Prostate gland (tissue), 2 donors: ENCODE measurements around the gene C3orf20.

ENCODE experiments used
- POLR2A ChIP-seq: fragments of 450-650 bp; IDR thresholded peaks from one replicate; pipeline ENCODE4 v1.6.1; 2016; ENCODE audit warnings: antibody characterized with exemption, mild to moderate bottlenecking
- TF ChIP-seq, protein P1 (sequence below), 4 experiments: fragments of 200-600 bp in 2 of 4; fragments of 450-650 bp in 2 of 4; sonication (generic) in 2 of 4; IDR thresholded peaks; 1 replicate in 3 of 4; 2 replicates in 1 of 4; pipeline ENCODE4 v1.5.1; 2016 to 2019; ENCODE audit warnings: antibody characterized with exemption in 4 of 4, mild to moderate bottlenecking in 2 of 4, moderate library complexity in 2 of 4

DNA sequence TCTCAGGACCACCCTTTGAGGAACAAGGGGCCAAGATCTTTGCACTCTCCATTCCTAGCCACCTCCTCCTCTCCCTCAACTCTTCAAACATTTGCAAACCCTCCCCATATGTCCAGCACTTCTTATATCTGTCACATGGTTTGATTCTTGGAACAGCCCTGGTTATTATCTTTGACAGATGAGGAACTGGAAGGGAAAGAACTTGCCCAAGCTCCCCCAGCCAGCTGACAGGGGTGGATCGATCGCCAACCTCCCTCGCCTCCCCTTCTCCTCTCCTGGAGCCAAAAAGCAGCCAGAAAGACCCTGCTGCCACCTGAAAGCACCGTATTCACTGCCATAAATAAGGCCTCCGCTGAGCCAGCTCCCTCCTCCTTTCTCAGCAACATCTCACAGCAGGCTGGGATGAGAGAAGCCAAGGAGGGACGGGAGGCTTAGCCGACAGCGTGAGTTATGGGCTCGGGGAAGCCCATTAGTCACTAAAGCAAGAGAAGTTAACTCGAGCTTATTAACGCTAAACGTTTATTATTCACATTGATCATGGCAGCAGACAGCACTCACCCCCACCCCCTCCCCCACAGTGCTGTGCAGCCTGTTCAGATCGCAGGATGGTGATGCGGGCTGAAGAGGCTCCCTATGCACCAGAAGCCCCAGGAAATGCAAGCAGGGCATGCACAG is 121.6 kb downstream of the C3orf20 start:
- TF ChIP-seq, protein P1, sequence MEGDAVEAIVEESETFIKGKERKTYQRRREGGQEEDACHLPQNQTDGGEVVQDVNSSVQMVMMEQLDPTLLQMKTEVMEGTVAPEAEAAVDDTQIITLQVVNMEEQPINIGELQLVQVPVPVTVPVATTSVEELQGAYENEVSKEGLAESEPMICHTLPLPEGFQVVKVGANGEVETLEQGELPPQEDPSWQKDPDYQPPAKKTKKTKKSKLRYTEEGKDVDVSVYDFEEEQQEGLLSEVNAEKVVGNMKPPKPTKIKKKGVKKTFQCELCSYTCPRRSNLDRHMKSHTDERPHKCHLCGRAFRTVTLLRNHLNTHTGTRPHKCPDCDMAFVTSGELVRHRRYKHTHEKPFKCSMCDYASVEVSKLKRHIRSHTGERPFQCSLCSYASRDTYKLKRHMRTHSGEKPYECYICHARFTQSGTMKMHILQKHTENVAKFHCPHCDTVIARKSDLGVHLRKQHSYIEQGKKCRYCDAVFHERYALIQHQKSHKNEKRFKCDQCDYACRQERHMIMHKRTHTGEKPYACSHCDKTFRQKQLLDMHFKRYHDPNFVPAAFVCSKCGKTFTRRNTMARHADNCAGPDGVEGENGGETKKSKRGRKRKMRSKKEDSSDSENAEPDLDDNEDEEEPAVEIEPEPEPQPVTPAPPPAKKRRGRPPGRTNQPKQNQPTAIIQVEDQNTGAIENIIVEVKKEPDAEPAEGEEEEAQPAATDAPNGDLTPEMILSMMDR (IDR thresholded peaks at IDR 0.05): no peak
- TF ChIP-seq POLR2A: no peak
